Thyroid gland (tissue), 4 donors: ENCODE measurements around the gene GJB5.

ENCODE experiments used
- CTCF ChIP-seq, 6 experiments: fragments of 200-600 bp in 3 of 6; fragments of 450-650 bp in 3 of 6; sonication (generic) in 3 of 6; IDR thresholded peaks; one replicate each; pipeline ENCODE4 v1.5.1; 2016 to 2019; ENCODE audit warnings: antibody characterized with exemption in 6 of 6, mild to moderate bottlenecking in 2 of 6, inconsistent platforms in 1 of 6, moderate library complexity in 1 of 6
- POLR2A ChIP-seq, 2 donors: fragments of 450-650 bp; IDR thresholded peaks; one replicate each; pipeline ENCODE4 v1.6.1; 2017; ENCODE audit warnings: antibody characterized with exemption in 2 of 2, mild to moderate bottlenecking in 2 of 2, moderate library complexity in 1 of 2

DNA sequence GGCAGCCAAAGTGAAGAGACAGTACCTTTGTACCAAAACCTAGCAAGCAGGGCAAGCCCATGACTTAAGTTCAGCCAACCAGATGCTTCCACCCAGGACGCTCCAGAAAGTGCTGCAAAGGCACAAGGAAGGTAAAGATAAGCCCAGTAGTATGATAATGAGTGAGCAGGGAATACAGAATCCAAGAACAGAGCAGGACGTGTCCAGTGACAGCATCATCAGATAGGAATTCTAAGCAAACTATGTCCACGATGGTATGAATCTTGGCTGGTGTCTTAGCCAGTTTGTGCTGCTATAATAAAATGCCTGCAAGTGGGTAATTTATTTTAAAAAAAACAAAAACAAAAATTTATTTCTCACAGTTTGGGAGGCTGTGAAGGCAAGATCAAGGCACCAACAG, 51.5 kb downstream of the GJB5 start:
- TF ChIP-seq CTCF (IDR thresholded peaks at IDR 0.05), result no peak
- TF ChIP-seq POLR2A (IDR thresholded peaks at IDR 0.05), result no peak
